Astrocyte (in vitro differentiated cells and primary cell): ENCODE data around the gene GALNT2. TPM values are rescaled to one million over a fixed set of nuclear protein-coding genes. Genes with fewer than 3 reads are reported as not detected.

Experiments
- DNase-seq: peaks from one replicate; pipeline ENCODE4 v3.0.0-alpha.2; 2010; ENCODE audit warnings: low read depth
- FAIRE-seq: peaks from 2 replicates; lab custom pipeline; 2011; peaks lifted over from hg19 to GRCh38; lab: Jason Lieb, UNC
- H2AFZ ChIP-seq: 2 replicates; pipeline ENCODE4 v1.6.0; 2012; ENCODE audit warnings: low read depth, low read length, inconsistent platforms
- H3K27ac ChIP-seq: 2 replicates; pipeline ENCODE4 v1.5.1; 2011; ENCODE audit warnings: low read depth, low read length, inconsistent platforms
- H3K27me3 ChIP-seq: 2 replicates; pipeline ENCODE4 v1.6.0; 2011; ENCODE audit warnings: low read length, inconsistent platforms; ENCODE audit not compliant: insufficient read depth
- H3K36me3 ChIP-seq: 2 replicates; pipeline ENCODE4 v1.5.1; 2011; ENCODE audit warnings: low read length, inconsistent platforms; ENCODE audit not compliant: insufficient read depth
- H3K4me1 ChIP-seq: 2 replicates; pipeline ENCODE4 v1.5.1; 2011; ENCODE audit warnings: low read length, inconsistent platforms; ENCODE audit not compliant: insufficient read depth
- H3K4me2 ChIP-seq: 2 replicates; pipeline ENCODE4 v1.6.0; 2012; ENCODE audit warnings: low read length, inconsistent platforms
- H3K4me3 ChIP-seq: 2 replicates; pipeline ENCODE4 v1.5.1; 2011; ENCODE audit warnings: low read depth, mild to moderate bottlenecking, low read length, inconsistent platforms; ENCODE audit not compliant: insufficient read depth
- H3K79me2 ChIP-seq: 2 replicates; pipeline ENCODE4 v1.6.0; 2012; ENCODE audit warnings: mild to moderate bottlenecking, low read length, inconsistent platforms; ENCODE audit not compliant: insufficient read depth
- H3K9ac ChIP-seq: 2 replicates; pipeline ENCODE4 v1.6.0; 2012; ENCODE audit warnings: mild to moderate bottlenecking, low read length, inconsistent platforms
- H3K9me3 ChIP-seq: 2 replicates; pipeline ENCODE4 v1.5.1; 2012; ENCODE audit warnings: low read depth, mild to moderate bottlenecking, low read length, inconsistent platforms; ENCODE audit not compliant: insufficient read depth
- H4K20me1 ChIP-seq: 2 replicates; pipeline ENCODE4 v1.6.0; 2012; ENCODE audit warnings: low read length, inconsistent platforms; ENCODE audit not compliant: insufficient read depth
- H3K27ac Mint-ChIP-seq: one replicate; pipeline ENCODE4 v1.8.0; 2021; ENCODE audit warnings: mild to moderate bottlenecking, mixed read lengths; ENCODE audit not compliant: unreplicated experiment
- H3K27me3 Mint-ChIP-seq: one replicate; pipeline ENCODE4 v1.8.0; 2021; ENCODE audit warnings: low read depth, mixed read lengths; ENCODE audit not compliant: unreplicated experiment
- H3K36me3 Mint-ChIP-seq: one replicate; pipeline ENCODE4 v1.8.0; 2021; ENCODE audit warnings: low read depth, mixed read lengths; ENCODE audit not compliant: unreplicated experiment
- H3K4me1 Mint-ChIP-seq: one replicate; pipeline ENCODE4 v1.8.0; 2021; ENCODE audit warnings: low read depth, mixed read lengths; ENCODE audit not compliant: unreplicated experiment
- H3K4me3 Mint-ChIP-seq: one replicate; pipeline ENCODE4 v1.8.0; 2021; ENCODE audit warnings: mild to moderate bottlenecking, moderate library complexity, mixed read lengths; ENCODE audit not compliant: unreplicated experiment
- H3K9me3 Mint-ChIP-seq: one replicate; pipeline ENCODE4 v1.8.0; 2021; ENCODE audit warnings: mild to moderate bottlenecking, mixed read lengths; ENCODE audit not compliant: unreplicated experiment
- EZH2 ChIP-seq: IDR thresholded peaks from 2 replicates; pipeline ENCODE4 v1.6.1; 2012; ENCODE audit warnings: mild to moderate bottlenecking, low read length, inconsistent platforms; ENCODE audit not compliant: insufficient read depth
- total RNA-seq: library from RNA; stranded (reverse); gene quantifications from 2 replicates; pipeline ENCODE4 v1.2.1, GENCODE V29; 2021
- TF ChIP-seq, protein P1 (sequence below): IDR thresholded peaks from 2 replicates; pipeline ENCODE4 v1.5.1; 2011; ENCODE audit warnings: low read depth, mild to moderate bottlenecking, inconsistent platforms, low read length, moderate library complexity; ENCODE audit not compliant: insufficient read depth

The GALNT2 gene
- total RNA-seq, 1 donor from 2014 or later = 507 TPM

DNA sequence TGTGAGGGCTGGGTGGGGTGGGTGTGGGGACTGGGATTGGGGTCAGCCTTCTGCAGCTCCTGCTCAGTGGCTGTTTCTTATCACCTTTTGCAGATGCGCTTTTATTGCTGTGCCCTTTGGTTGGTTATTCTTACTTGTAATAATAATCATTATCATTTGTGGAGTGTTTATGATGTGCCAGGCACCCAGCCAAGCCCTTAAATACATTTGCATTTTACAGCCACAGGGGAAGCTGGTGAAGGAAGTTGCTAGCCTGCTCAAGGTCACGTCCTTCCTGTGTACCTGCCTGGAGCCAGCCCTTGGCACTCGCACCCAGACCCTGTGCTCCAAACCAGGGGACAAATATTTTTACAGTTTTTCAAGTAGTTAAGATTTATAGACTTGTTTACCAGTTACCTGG, 215.1 kb downstream of the GALNT2 start:
- H3K4me1 Mint-ChIP-seq = peaks cover 5% of the 10 kb centered on the region
- no peak overlapping the region for H3K27ac Mint-ChIP-seq
- peaks cover 5% of the 10 kb centered on the region for H4K20me1 ChIP-seq
- H3K36me3 Mint-ChIP-seq = peaks cover 31% of the 10 kb centered on the region
- TF ChIP-seq EZH2 = no peak
- TF ChIP-seq, protein P1, sequence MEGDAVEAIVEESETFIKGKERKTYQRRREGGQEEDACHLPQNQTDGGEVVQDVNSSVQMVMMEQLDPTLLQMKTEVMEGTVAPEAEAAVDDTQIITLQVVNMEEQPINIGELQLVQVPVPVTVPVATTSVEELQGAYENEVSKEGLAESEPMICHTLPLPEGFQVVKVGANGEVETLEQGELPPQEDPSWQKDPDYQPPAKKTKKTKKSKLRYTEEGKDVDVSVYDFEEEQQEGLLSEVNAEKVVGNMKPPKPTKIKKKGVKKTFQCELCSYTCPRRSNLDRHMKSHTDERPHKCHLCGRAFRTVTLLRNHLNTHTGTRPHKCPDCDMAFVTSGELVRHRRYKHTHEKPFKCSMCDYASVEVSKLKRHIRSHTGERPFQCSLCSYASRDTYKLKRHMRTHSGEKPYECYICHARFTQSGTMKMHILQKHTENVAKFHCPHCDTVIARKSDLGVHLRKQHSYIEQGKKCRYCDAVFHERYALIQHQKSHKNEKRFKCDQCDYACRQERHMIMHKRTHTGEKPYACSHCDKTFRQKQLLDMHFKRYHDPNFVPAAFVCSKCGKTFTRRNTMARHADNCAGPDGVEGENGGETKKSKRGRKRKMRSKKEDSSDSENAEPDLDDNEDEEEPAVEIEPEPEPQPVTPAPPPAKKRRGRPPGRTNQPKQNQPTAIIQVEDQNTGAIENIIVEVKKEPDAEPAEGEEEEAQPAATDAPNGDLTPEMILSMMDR = no peak
- peaks cover 3% of the 10 kb centered on the region for H3K36me3 ChIP-seq
- H3K9me3 Mint-ChIP-seq = no peaks in the 10 kb centered on the region
- no peaks in the 10 kb centered on the region for H3K27me3 Mint-ChIP-seq
- no peak for FAIRE-seq
- no peaks in the 10 kb centered on the region for H3K79me2 ChIP-seq
- no peak overlapping the region for H3K4me3 ChIP-seq
- H3K4me1 ChIP-seq = no peaks in the 10 kb centered on the region
- H3K27me3 ChIP-seq = no peaks in the 10 kb centered on the region
- no peak overlapping the region for H3K4me2 ChIP-seq
- no peak overlapping the region for H3K27ac ChIP-seq
- DNase-seq = no peak
- no peak overlapping the region for H3K4me3 Mint-ChIP-seq
- no peaks in the 10 kb centered on the region for H3K9me3 ChIP-seq
- H2AFZ ChIP-seq = no peak overlapping the region
- no peak overlapping the region for H3K9ac ChIP-seq

DNA sequence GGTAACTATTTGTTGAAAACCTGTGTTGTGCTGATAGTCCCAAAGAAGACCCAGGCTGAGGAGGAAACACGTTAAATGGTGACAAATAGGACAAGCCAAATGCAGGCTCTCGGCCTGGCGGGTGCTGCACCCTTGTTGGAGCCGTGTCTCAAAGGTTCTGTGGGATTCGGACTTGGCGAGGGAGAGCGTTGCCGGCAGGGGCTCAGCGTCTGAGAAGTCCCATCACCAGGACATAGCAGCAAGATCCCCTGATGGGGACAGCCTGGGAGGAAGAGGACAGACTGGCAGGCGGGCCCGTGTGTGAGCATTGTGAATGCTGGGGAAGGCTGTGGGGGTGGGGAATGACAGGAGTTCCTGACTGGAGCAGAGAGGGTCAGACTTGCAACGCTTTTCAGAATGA, 216.6 kb downstream of the GALNT2 start:
- no peak overlapping the region for H3K9ac ChIP-seq
- H2AFZ ChIP-seq = no peak overlapping the region
- peaks cover 30% of the 10 kb centered on the region for H3K36me3 Mint-ChIP-seq
- no peaks in the 10 kb centered on the region for H3K79me2 ChIP-seq
- H3K27me3 Mint-ChIP-seq = no peaks in the 10 kb centered on the region
- no peaks in the 10 kb centered on the region for H3K4me1 ChIP-seq
- DNase-seq (no peak), FAIRE-seq (no peak)
- peaks cover 1% of the 10 kb centered on the region for H3K4me1 Mint-ChIP-seq
- H3K9me3 Mint-ChIP-seq = no peaks in the 10 kb centered on the region
- no peak overlapping the region for H3K27ac Mint-ChIP-seq
- H3K4me3 ChIP-seq = no peak overlapping the region
- H3K27me3 ChIP-seq = no peaks in the 10 kb centered on the region
- H3K36me3 ChIP-seq = peaks cover 3% of the 10 kb centered on the region
- no peak overlapping the region for H3K4me2 ChIP-seq
- no peaks in the 10 kb centered on the region for H4K20me1 ChIP-seq
- H3K4me3 Mint-ChIP-seq = no peak overlapping the region
- no peak overlapping the region for H3K27ac ChIP-seq
- TF ChIP-seq, protein P1 = no peak
- no peak for TF ChIP-seq EZH2
- no peaks in the 10 kb centered on the region for H3K9me3 ChIP-seq

DNA sequence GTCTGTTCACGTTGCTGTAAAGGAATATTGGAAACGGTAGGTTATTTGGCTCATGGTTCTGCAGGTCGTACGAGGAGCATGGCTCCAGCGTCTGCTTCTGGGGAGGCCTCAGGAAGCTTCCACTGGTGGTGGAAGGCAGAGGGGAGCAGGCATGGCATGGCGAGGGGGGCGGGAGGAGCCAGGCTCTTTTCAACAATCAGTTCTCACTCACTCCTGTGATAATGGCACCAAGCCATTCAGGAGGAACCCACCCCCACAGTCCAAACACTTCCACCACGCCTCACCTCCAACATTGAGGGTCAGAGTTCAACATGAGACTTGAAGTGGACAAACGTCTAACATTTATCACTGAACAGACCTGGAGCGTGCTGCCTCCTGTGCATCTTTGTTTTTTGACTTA, 217.9 kb downstream of the GALNT2 start:
- DNase-seq (no peak), FAIRE-seq (no peak)
- Mint-ChIP-seq H3K36me3 (peaks cover 26% of the 10 kb centered on the region), H3K4me1 (peaks cover 1% of the 10 kb centered on the region), H3K27ac (no peak overlapping the region), H3K9me3 (no peaks in the 10 kb centered on the region), H3K4me3 (no peak overlapping the region), H3K27me3 (no peaks in the 10 kb centered on the region)
- Histone ChIP-seq H4K20me1 (no peaks in the 10 kb centered on the region), H3K4me3 (no peak overlapping the region), H3K27me3 (no peaks in the 10 kb centered on the region), H3K4me2 (no peak overlapping the region), H3K27ac (no peak overlapping the region), H2AFZ (no peak overlapping the region), H3K79me2 (no peaks in the 10 kb centered on the region), H3K36me3 (no peaks in the 10 kb centered on the region), H3K9me3 (no peaks in the 10 kb centered on the region), H3K4me1 (no peaks in the 10 kb centered on the region), H3K9ac (no peak overlapping the region)
- TF ChIP-seq EZH2 = no peak
- TF ChIP-seq, protein P1 = no peak
